Glutamatergic neuron (in vitro differentiated cells): ENCODE data around the gene AMN. TPM values are rescaled to one million over a fixed set of nuclear protein-coding genes. Genes with fewer than 3 reads are reported as not detected.

Experiments
- DNase-seq: peaks from one replicate; pipeline ENCODE4 v3.0.0; 2022
- H3K27ac Mint-ChIP-seq: one replicate; pipeline ENCODE4 v1.8.0; 2020; ENCODE audit warnings: mild to moderate bottlenecking, mixed read lengths, inconsistent platforms; ENCODE audit not compliant: unreplicated experiment
- H3K27me3 Mint-ChIP-seq: one replicate; pipeline ENCODE4 v1.8.0; 2020; ENCODE audit warnings: mild to moderate bottlenecking, moderate library complexity, mixed read lengths, inconsistent platforms; ENCODE audit not compliant: unreplicated experiment
- H3K36me3 Mint-ChIP-seq: one replicate; pipeline ENCODE4 v1.8.0; 2020; ENCODE audit warnings: mild to moderate bottlenecking, mixed read lengths, inconsistent platforms; ENCODE audit not compliant: unreplicated experiment
- H3K4me1 Mint-ChIP-seq: one replicate; pipeline ENCODE4 v1.8.0; 2020; ENCODE audit warnings: mild to moderate bottlenecking, low read depth, mixed read lengths, inconsistent platforms; ENCODE audit not compliant: unreplicated experiment
- H3K4me3 Mint-ChIP-seq: one replicate; pipeline ENCODE4 v1.8.0; 2020; ENCODE audit warnings: mild to moderate bottlenecking, mixed read lengths, inconsistent platforms; ENCODE audit not compliant: unreplicated experiment
- H3K9me3 Mint-ChIP-seq: one replicate; pipeline ENCODE4 v1.8.0; 2020; ENCODE audit warnings: mild to moderate bottlenecking, moderate library complexity, mixed read lengths, inconsistent platforms; ENCODE audit not compliant: unreplicated experiment
- CTCF ChIP-seq: fragments of 200-600 bp; sonication (generic); IDR thresholded peaks from one replicate; pipeline ENCODE4 v1.5.0; 2021; ENCODE audit not compliant: partially characterized antibody, unreplicated experiment
- total RNA-seq: library from RNA; stranded (reverse); fragmentation: NEBNext Ultra II Directional; extraction: Animal tissue kit (Norgen Biotek cat#: 25700); gene quantifications from one replicate; pipeline ENCODE4 v1.2.1, GENCODE V29; 2021; ENCODE audit not compliant: unreplicated experiment

AMN gene
- total RNA-seq, 1 donor from 2014 or later: 0.34 TPM

GRCh38 chr14:102966681-102967505 is 44.4 kb downstream of the AMN start:
- peaks cover 5% of the 10 kb centered on the region for H3K4me1 Mint-ChIP-seq
- no peak for TF ChIP-seq CTCF
- DNase-seq: peak; percentile 60
- H3K27ac Mint-ChIP-seq: peak overlapping the region; percentile 52
- H3K9me3 Mint-ChIP-seq: peaks cover 1% of the 10 kb centered on the region
- H3K27me3 Mint-ChIP-seq: no peaks in the 10 kb centered on the region
- H3K4me3 Mint-ChIP-seq: no peak overlapping the region
- H3K36me3 Mint-ChIP-seq: no peaks in the 10 kb centered on the region

GRCh38 chr14:102967506-102967795 is 45.0 kb downstream of the AMN start:
- no peak for DNase-seq
- Mint-ChIP-seq H3K36me3 (no peaks in the 10 kb centered on the region), H3K4me1 (peaks cover 5% of the 10 kb centered on the region), H3K27ac (peak overlapping the region; percentile 33), H3K9me3 (peaks cover 3% of the 10 kb centered on the region), H3K27me3 (no peaks in the 10 kb centered on the region), H3K4me3 (no peak overlapping the region)
- no peak for TF ChIP-seq CTCF

GRCh38 chr14:102968306-102968705 is 45.8 kb downstream of the AMN start:
- Mint-ChIP-seq H3K27ac (no peak overlapping the region), H3K4me1 (peaks cover 8% of the 10 kb centered on the region), H3K9me3 (peaks cover 3% of the 10 kb centered on the region), H3K4me3 (no peak overlapping the region), H3K36me3 (no peaks in the 10 kb centered on the region), H3K27me3 (no peaks in the 10 kb centered on the region)
- DNase-seq: no peak
- no peak for TF ChIP-seq CTCF

- Mint-ChIP-seq H3K4me3 (no peak overlapping the region), H3K36me3 (no peaks in the 10 kb centered on the region), H3K9me3 (peaks cover 5% of the 10 kb centered on the region), H3K27ac (peak overlapping the region; percentile 33), H3K4me1 (peaks cover 8% of the 10 kb centered on the region), H3K27me3 (no peaks in the 10 kb centered on the region)
- DNase-seq: no peak
- TF ChIP-seq CTCF: no peak
These were observed 46.8 kb downstream of the AMN start for GRCh38 chr14:102969060-102969791.

- TF ChIP-seq CTCF: no peak
- Mint-ChIP-seq H3K27me3 (no peaks in the 10 kb centered on the region), H3K27ac (no peak overlapping the region), H3K36me3 (no peaks in the 10 kb centered on the region), H3K9me3 (peaks cover 7% of the 10 kb centered on the region), H3K4me1 (peaks cover 8% of the 10 kb centered on the region), H3K4me3 (no peak overlapping the region)
- DNase-seq: no peak
These were observed 47.4 kb downstream of the AMN start for GRCh38 chr14:102969901-102970300.
